ENCODE data around the gene KIRREL1. TPM values are rescaled to one million over a fixed set of nuclear protein-coding genes. Genes with fewer than 3 reads are reported as not detected.

The KIRREL1 gene
- total RNA-seq, 1 experiment from 2014 or later: 101 TPM

- no peak overlapping the region for H3K4me3 Mint-ChIP-seq (ENCODE audit: unreplicated experiment)
- DNase-seq (ENCODE audit: unreplicated experiment): no peak
- H3K9me3 Mint-ChIP-seq (ENCODE audit: unreplicated experiment): no peaks in the 10 kb centered on the region
- H3K36me3 Mint-ChIP-seq (ENCODE audit: insufficient read depth, unreplicated experiment): peaks cover 56% of the 10 kb centered on the region
- intact Hi-C loops (cut with micrococcal nuclease): no loop called here
- no peaks in the 10 kb centered on the region for H3K27me3 Mint-ChIP-seq (ENCODE audit: insufficient read depth, unreplicated experiment)
- ChIA-PET POLR2A (no interaction called here), CTCF (interaction anchor here (0.5 to 6.8 kb wide), 11 partner anchors 10 to 449 kb away, joined by 3 to 87 read pairs (median 6); partner anchors contain the start of gene KIRREL1)
- no TSS peak for BruUV-seq (replicated peaks)
- H3K4me1 Mint-ChIP-seq (ENCODE audit: insufficient read depth, unreplicated experiment): peaks cover under 1% of the 10 kb centered on the region
- no peak for TF ChIP-seq CTCF (IDR thresholded peaks at IDR 0.05; ENCODE audit: unreplicated experiment)
- H3K27ac Mint-ChIP-seq (ENCODE audit: low read depth, unreplicated experiment): no peak overlapping the region
Measured at GRCh38 chr1:158077411-158078256, 84.2 kb downstream of the KIRREL1 start.

- Mint-ChIP-seq H3K9me3 (ENCODE audit: unreplicated experiment) (no peaks in the 10 kb centered on the region), H3K4me1 (ENCODE audit: insufficient read depth, unreplicated experiment) (no peaks in the 10 kb centered on the region), H3K36me3 (ENCODE audit: insufficient read depth, unreplicated experiment) (peaks cover 59% of the 10 kb centered on the region), H3K27ac (ENCODE audit: low read depth, unreplicated experiment) (no peak overlapping the region), H3K4me3 (ENCODE audit: unreplicated experiment) (no peak overlapping the region), H3K27me3 (ENCODE audit: insufficient read depth, unreplicated experiment) (no peaks in the 10 kb centered on the region)
- intact Hi-C loops (cut with micrococcal nuclease): no loop called here
- no peak for TF ChIP-seq CTCF (IDR thresholded peaks at IDR 0.05; ENCODE audit: unreplicated experiment)
- BruUV-seq (replicated peaks): no TSS peak
- CTCF ChIA-PET: interaction anchor here (0.6 to 6.8 kb wide), 8 partner anchors 9 to 115 kb away, joined by 3 to 87 read pairs (median 6); partner anchors contain the start of gene KIRREL1
- POLR2A ChIA-PET: no interaction called here
- no peak for DNase-seq (ENCODE audit: unreplicated experiment)
Measured at GRCh38 chr1:158078569-158079080, 85.2 kb downstream of the KIRREL1 start.

- Mint-ChIP-seq H3K4me1 (ENCODE audit: insufficient read depth, unreplicated experiment) (no peaks in the 10 kb centered on the region), H3K9me3 (ENCODE audit: unreplicated experiment) (no peaks in the 10 kb centered on the region), H3K27me3 (ENCODE audit: insufficient read depth, unreplicated experiment) (no peaks in the 10 kb centered on the region), H3K4me3 (ENCODE audit: unreplicated experiment) (no peak overlapping the region), H3K36me3 (ENCODE audit: insufficient read depth, unreplicated experiment) (peaks cover 70% of the 10 kb centered on the region), H3K27ac (ENCODE audit: low read depth, unreplicated experiment) (peak overlapping the region; percentile 33)
- ChIA-PET POLR2A (interaction anchor here (0.6 kb wide), 1 partner anchor 23 kb away, joined by 3 read pairs; no protein-coding TSS in a partner anchor), CTCF (interaction anchor here (0.6 to 2.6 kb wide), 5 partner anchors 44 to 116 kb away, joined by 3 to 26 read pairs (median 13); partner anchors contain the start of gene KIRREL1)
- no TSS peak for BruUV-seq (replicated peaks)
- intact Hi-C loops (cut with micrococcal nuclease): no loop called here
- no peak for TF ChIP-seq CTCF (IDR thresholded peaks at IDR 0.05; ENCODE audit: unreplicated experiment)
- DNase-seq (ENCODE audit: unreplicated experiment): no peak
Measured at GRCh38 chr1:158080066-158080465, 86.6 kb downstream of the KIRREL1 start.

- H3K4me3 Mint-ChIP-seq (ENCODE audit: unreplicated experiment): no peak overlapping the region
- H3K36me3 Mint-ChIP-seq (ENCODE audit: insufficient read depth, unreplicated experiment): peaks cover 86% of the 10 kb centered on the region
Measured at GRCh38 chr1:158084336-158084735, 90.9 kb downstream of the KIRREL1 start.

More at GRCh38 chr1:158084336-158084735, 90.9 kb downstream of the KIRREL1 start:
- TF ChIP-seq CTCF (IDR thresholded peaks at IDR 0.05; ENCODE audit: unreplicated experiment): no peak
- no peaks in the 10 kb centered on the region for H3K4me1 Mint-ChIP-seq (ENCODE audit: insufficient read depth, unreplicated experiment)
- POLR2A ChIA-PET: interaction anchor here (0.6 to 0.9 kb wide), 3 partner anchors 63 to 92 kb away, joined by 3 read pairs; no protein-coding TSS in a partner anchor
- CTCF ChIA-PET: interaction anchor here (0.6 to 7.2 kb wide), 18 partner anchors 9 to 921 kb away, joined by 3 to 286 read pairs (median 6); partner anchors contain the start of gene KIRREL1
- no peaks in the 10 kb centered on the region for H3K27me3 Mint-ChIP-seq (ENCODE audit: insufficient read depth, unreplicated experiment)
- no peak for DNase-seq (ENCODE audit: unreplicated experiment)
- no TSS peak for BruUV-seq (replicated peaks)
- intact Hi-C loops (cut with micrococcal nuclease): no loop called here
- H3K9me3 Mint-ChIP-seq (ENCODE audit: unreplicated experiment): no peaks in the 10 kb centered on the region
- H3K27ac Mint-ChIP-seq (ENCODE audit: low read depth, unreplicated experiment): peak overlapping the region; percentile 67
